K562 (cell line): ENCODE results near the gene NQO2. TPM values are rescaled to one million over a fixed set of nuclear protein-coding genes. Genes with fewer than 3 reads are reported as not detected.

ENCODE experiments used
- ATF6 ChIP-seq: sonication (generic); formaldehyde crosslinking; IDR thresholded peaks from 2 replicates; pipeline ENCODE4 v1.4.0; 2020; ENCODE audit warnings: mild to moderate bottlenecking, missing genetic modification reagents
- ATF7 ChIP-seq: fragments of 450-650 bp; IDR thresholded peaks from 2 replicates; pipeline ENCODE4 v1.7.1; 2014; ENCODE audit warnings: mild to moderate bottlenecking, moderate library complexity
- BRD9 ChIP-seq: fragments of 450-650 bp; IDR thresholded peaks from 2 replicates; pipeline ENCODE4 v1.6.1; 2018; ENCODE audit warnings: low read depth; ENCODE audit not compliant: partially characterized antibody
- CBFB ChIP-seq: sonication (generic); formaldehyde crosslinking; IDR thresholded peaks from 2 replicates; pipeline ENCODE4 v1.4.0; 2020; ENCODE audit warnings: mild to moderate bottlenecking, missing genetic modification reagents
- CSDE1 ChIP-seq, 2 experiments: fragments of 450-650 bp; IDR thresholded peaks; 2 replicates each; pipeline ENCODE4 v1.6.1; 2016; ENCODE audit warnings: mild to moderate bottlenecking in 1 of 2
- IRF9 ChIP-seq: fragments of 450-650 bp; IDR thresholded peaks from 2 replicates; pipeline ENCODE4 v1.6.1; 2016; ENCODE audit warnings: missing biosample characterization, missing genetic modification characterization
- JUND ChIP-seq, 2 experiments: IDR thresholded peaks; 2 replicates in 1 of 2; 3 replicates in 1 of 2; pipeline ENCODE4 v1.6.1; 2011; ENCODE audit warnings: borderline replicate concordance in 2 of 2, low read depth in 2 of 2, low read length in 2 of 2, improper control_type of control experiment in 1 of 2, missing biosample characterization in 1 of 2, missing genetic modification characterization in 1 of 2, missing genetic modification reagents in 1 of 2
- KAT8 ChIP-seq: fragments of 450-650 bp; IDR thresholded peaks from 2 replicates; pipeline ENCODE4 v1.6.1; 2016; ENCODE audit warnings: low read depth, mild to moderate bottlenecking
- MAFF ChIP-seq: IDR thresholded peaks from 2 replicates; pipeline ENCODE4 v1.6.1; 2012; ENCODE audit warnings: low read length, improper control_type of control experiment
- MYC ChIP-seq, 2 experiments: fragments of 250-450 bp in 1 of 2; sonication (Bioruptor Pico) in 1 of 2; IDR thresholded peaks; 2 replicates each; pipeline versions ENCODE4 v1.5.1 to v1.6.1; 2012 to 2021; ENCODE audit warnings: low read depth in 2 of 2, borderline replicate concordance in 1 of 2, improper control_type of control experiment in 1 of 2, low read length in 1 of 2, mild to moderate bottlenecking in 1 of 2, moderate library complexity in 1 of 2
- NR0B1 ChIP-seq: fragments of 450-650 bp; IDR thresholded peaks from one replicate; pipeline ENCODE4 v1.6.1; 2018; ENCODE audit warnings: mild to moderate bottlenecking, moderate library complexity; ENCODE audit not compliant: partially characterized antibody
- NR1H2 ChIP-seq: sonication (generic); formaldehyde crosslinking; IDR thresholded peaks from 2 replicates; pipeline ENCODE4 v1.4.0; 2020; ENCODE audit warnings: mild to moderate bottlenecking, missing genetic modification reagents
- PURB ChIP-seq: sonication (generic); formaldehyde crosslinking; IDR thresholded peaks from 2 replicates; pipeline ENCODE4 v1.9.0; 2021; ENCODE audit warnings: low read depth, mild to moderate bottlenecking, missing genetic modification reagents
- SMARCB1 ChIP-seq: IDR thresholded peaks from 2 replicates; pipeline ENCODE4 v1.6.1; 2011; ENCODE audit warnings: improper control_type of control experiment, low read depth; ENCODE audit not compliant: insufficient read length
- THAP12 ChIP-seq: fragments of 250-450 bp; sonication (Bioruptor Pico); IDR thresholded peaks from 2 replicates; pipeline ENCODE4 v1.9.0; 2021; ENCODE audit warnings: mild to moderate bottlenecking, inconsistent platforms
- ZC3H8 ChIP-seq: fragments of 450-650 bp; IDR thresholded peaks from 2 replicates; pipeline ENCODE4 v1.6.1; 2017
- ZFP1 ChIP-seq: fragments of 450-650 bp; formaldehyde crosslinking; IDR thresholded peaks from 2 replicates; pipeline ENCODE4 v1.4.0; 2020; ENCODE audit warnings: mild to moderate bottlenecking, mixed read lengths
- ZNF121 ChIP-seq: sonication (generic); formaldehyde crosslinking; conservative IDR thresholded peaks from 2 replicates; pipeline ENCODE4 v1.8.0; 2022; ENCODE audit warnings: missing genetic modification reagents
- ZNF239 ChIP-seq: fragments of 250-450 bp; sonication (Bioruptor Pico); IDR thresholded peaks from 2 replicates; pipeline ENCODE4 v1.4.0; 2020; ENCODE audit warnings: mild to moderate bottlenecking
- ZNF3 ChIP-seq: fragments of 250-450 bp; sonication (Bioruptor Pico); IDR thresholded peaks from 2 replicates; pipeline ENCODE4 v1.5.0; 2021; ENCODE audit warnings: mild to moderate bottlenecking, moderate library complexity
- ZNF589 ChIP-seq: fragments of 200-800 bp; sonication (Bioruptor generic); IDR thresholded peaks from 2 replicates; pipeline ENCODE4 v1.6.1; 2016; ENCODE audit warnings: low read depth, missing genetic modification characterization, missing compliant biosample characterization
- polyA plus RNA-seq, 8 experiments: library from polyadenylated mRNA; depleted of rRNA in 4 of 8; stranded (reverse) in 5 of 8; unstranded in 3 of 8; fragments of >200 nt; fragmentation: Nextera tagmentation in 2 of 8; fragmentation: Illumina TruSeq in 1 of 8; extraction: Ambion mirVana in 2 of 8; extraction: Trizol in 1 of 8; gene quantifications; 2 replicates each; pipeline versions ENCODE4 v1.2.1 to v1.2.3, GENCODE V29; 2011 to 2014; ENCODE audit warnings: inconsistent platforms in 1 of 8, missing spikeins in 1 of 8
- total RNA-seq, 7 experiments: library from RNA; depleted of rRNA in 6 of 7; stranded (reverse); fragments of >200 nt in 6 of 7; fragmentation: Illumina TruSeq in 2 of 7; extraction: Trizol in 2 of 7; gene quantifications; 2 replicates each; pipeline versions ENCODE4 v1.2.1 to v1.2.3, GENCODE V29; 2011 to 2021; ENCODE audit warnings: low replicate concordance in 1 of 7

NQO2 gene
- total and polyA plus RNA-seq, 9 of the 15 experiments (the other 6 are each of a cell fraction or from before 2014, with no cell fraction given) = 54.6 to 214 (median 116) TPM

- TF ChIP-seq KAT8 (no peak), ATF7 (peak; percentile 91), JUND (IDR thresholded peaks at IDR 0.05; ENCODE audit: borderline replicate concordance, low read depth, low read length) (peak; percentile 95), JUND (tag; IDR thresholded peaks at IDR 0.05; ENCODE audit: borderline replicate concordance, low read depth, low read length) (peak; percentile 86; the same call in 2 of the 3 replicates), MAFF (peak; percentile 83), SMARCB1 (no peak), ZNF239 (no peak; the same call in 1 of the 2 replicates), BRD9 (peak; percentile 48), ZC3H8 (no peak), ZNF121 (CRISPR knock-in tag) (no peak), THAP12 (peak; percentile 91), NR1H2 (peak; percentile 96; the same call in 1 of the 2 replicates), MYC (IDR thresholded peaks at IDR 0.05; ENCODE audit: low read depth, low read length) (peak; percentile 98), MYC (CRISPR knock-in tag; IDR thresholded peaks at IDR 0.05; ENCODE audit: borderline replicate concordance, low read depth) (no peak; the same call in 1 of the 2 replicates), ZNF3 (CRISPR knock-in tag) (no peak), ZNF589 (peak; percentile 90), ATF6 (CRISPR knock-in tag) (peak; percentile 99), CSDE1 (IDR thresholded peaks at IDR 0.05) (no peak; a peak in 2 of 4 replicates), PURB (CRISPR knock-in tag) (no peak), CBFB (peak; percentile 65), NR0B1 (no peak), ZFP1 (CRISPR knock-in tag) (no peak; the same call in 1 of the 2 replicates), IRF9 (tag) (peak; percentile 61; the same call in 1 of the 2 replicates)
These were observed 24.2 kb downstream of the NQO2 start (continued) for GRCh38 chr6:3023663-3024483.
